Neural cell (in vitro differentiated cells): Measurements from ENCODE around the gene PERM1. TPM values are rescaled to one million over a fixed set of nuclear protein-coding genes. Genes with fewer than 3 reads are reported as not detected.
"Not testable (repeated sequence)": the region's sequence is repeated elsewhere in the genome, so short reads cannot be mapped to it uniquely, and the experiment has no call there.

ENCODE experiments used
- H2AFZ ChIP-seq: fragments of 200-600, 300-800 bp; sonication (generic), shearing (Covaris generic); 2 replicates; pipeline ENCODE4 v1.6.0; 2014; ENCODE audit warnings: low read depth, mild to moderate bottlenecking, antibody characterized with exemption, low read length, moderate library complexity
- H3F3A ChIP-seq: fragments of 200-600 bp; shearing (Covaris generic); 2 replicates; pipeline ENCODE4 v1.6.1; 2016; ENCODE audit warnings: mild to moderate bottlenecking, moderate library complexity, mixed read lengths, antibody characterized with exemption, low read length; ENCODE audit not compliant: insufficient read depth, poor library complexity, severe bottlenecking
- H3K27ac ChIP-seq: fragments of 200-600, 300-800 bp; sonication (generic), shearing (Covaris generic); 2 replicates; pipeline ENCODE4 v1.5.1; 2014; ENCODE audit warnings: mild to moderate bottlenecking, low read length, moderate library complexity
- H3K27me3 ChIP-seq: fragments of 300-800, 200-600 bp; sonication (generic), shearing (Covaris generic); 2 replicates; pipeline ENCODE4 v1.6.0; 2014; ENCODE audit warnings: mild to moderate bottlenecking, low read depth, low read length, moderate library complexity; ENCODE audit not compliant: insufficient read depth
- H3K36me3 ChIP-seq: fragments of 300-800, 200-600 bp; sonication (generic), shearing (Covaris generic); 2 replicates; pipeline ENCODE4 v1.5.1; 2014; ENCODE audit warnings: mild to moderate bottlenecking, antibody characterized with exemption, low read length, moderate library complexity; ENCODE audit not compliant: insufficient read depth
- H3K4me2 ChIP-seq: fragments of 300-800, 200-600 bp; sonication (generic), shearing (Covaris generic); 2 replicates; pipeline ENCODE4 v1.6.0; 2014; ENCODE audit warnings: mild to moderate bottlenecking, low read length
- H3K4me3 ChIP-seq: fragments of 300-800, 200-600 bp; sonication (generic), shearing (Covaris generic); 2 replicates; pipeline ENCODE4 v1.5.1; 2014; ENCODE audit warnings: mild to moderate bottlenecking, low read length, moderate library complexity
- H3K79me2 ChIP-seq: fragments of 200-600 bp; shearing (Covaris generic); replicated peaks from 2 replicates; pipeline ENCODE4 v1.6.0; 2014; ENCODE audit warnings: mild to moderate bottlenecking, low read length, moderate library complexity; ENCODE audit not compliant: insufficient read depth
- H3K9ac ChIP-seq: fragments of 300-800, 200-600 bp; sonication (generic), shearing (Covaris generic); 2 replicates; pipeline ENCODE4 v1.6.1; 2016; ENCODE audit warnings: mild to moderate bottlenecking, low read length, mixed read lengths
- H3K9me2 ChIP-seq: fragments of 200-600 bp; shearing (Covaris generic); 2 replicates; pipeline ENCODE4 v1.6.1; 2016; ENCODE audit warnings: mild to moderate bottlenecking, low read length, mixed read lengths; ENCODE audit not compliant: insufficient read depth
- H3K9me3 ChIP-seq: fragments of 200-600, 300-800 bp; sonication (generic), shearing (Covaris generic); 2 replicates; pipeline ENCODE4 v1.6.1; 2016; ENCODE audit warnings: mild to moderate bottlenecking, mixed run types, low read length, moderate library complexity, mixed read lengths
- H4K20me1 ChIP-seq: fragments of 200-600 bp; shearing (Covaris generic); 2 replicates; pipeline ENCODE4 v1.6.1; 2016; ENCODE audit warnings: mild to moderate bottlenecking, mixed run types; ENCODE audit not compliant: insufficient read depth
- EP300 ChIP-seq: fragments of 450-650 bp; conservative IDR thresholded peaks from 2 replicates; pipeline ENCODE4 v1.6.1; 2014; ENCODE audit warnings: antibody characterized with exemption, mild to moderate bottlenecking, moderate library complexity; ENCODE audit not compliant: poor library complexity, severe bottlenecking
- EZH2 ChIP-seq: fragments of 200-600, 300-800 bp; shearing (Covaris generic), sonication (generic); IDR thresholded peaks from 2 replicates; pipeline ENCODE4 v1.6.1; 2014; ENCODE audit warnings: antibody characterized with exemption, low read length, borderline replicate concordance, mild to moderate bottlenecking; ENCODE audit not compliant: insufficient read depth, poor library complexity, severe bottlenecking
- MXI1 ChIP-seq: fragments of 450-650 bp; conservative IDR thresholded peaks from 2 replicates; pipeline ENCODE4 v1.6.1; 2014; ENCODE audit warnings: antibody characterized with exemption, mild to moderate bottlenecking; ENCODE audit not compliant: poor library complexity, severe bottlenecking
- POLR2AphosphoS5 ChIP-seq: IDR thresholded peaks from 2 replicates; pipeline ENCODE4 v1.6.1; 2012
- RAD21 ChIP-seq: fragments of 450-650 bp; conservative IDR thresholded peaks from 2 replicates; pipeline ENCODE4 v1.6.1; 2014; ENCODE audit warnings: antibody characterized with exemption, mild to moderate bottlenecking, moderate library complexity
- REST ChIP-seq: IDR thresholded peaks from 2 replicates; pipeline ENCODE4 v1.6.1; 2012; ENCODE audit warnings: borderline replicate concordance
- SMC3 ChIP-seq: fragments of 450-650 bp; conservative IDR thresholded peaks from 2 replicates; pipeline ENCODE4 v1.6.1; 2014; ENCODE audit warnings: antibody characterized with exemption, mild to moderate bottlenecking, moderate library complexity; ENCODE audit not compliant: poor library complexity
- TAF1 ChIP-seq: IDR thresholded peaks from 2 replicates; pipeline ENCODE4 v1.6.1; 2012; ENCODE audit warnings: low read depth
- polyA plus RNA-seq: library from polyadenylated mRNA; depleted of rRNA; stranded (reverse); fragments of >200 nt; gene quantifications from 2 replicates; pipeline ENCODE4 v1.2.3, GENCODE V29; 2014
- TF ChIP-seq, protein P1 (sequence below): fragments of 450-650 bp; IDR thresholded peaks from 2 replicates; pipeline ENCODE4 v1.5.1; 2014; ENCODE audit warnings: antibody characterized with exemption, mild to moderate bottlenecking, moderate library complexity; ENCODE audit not compliant: poor library complexity, severe bottlenecking

Gene PERM1
- polyA plus RNA-seq, 1 donor from 2014 or later, result not detected

DNA sequence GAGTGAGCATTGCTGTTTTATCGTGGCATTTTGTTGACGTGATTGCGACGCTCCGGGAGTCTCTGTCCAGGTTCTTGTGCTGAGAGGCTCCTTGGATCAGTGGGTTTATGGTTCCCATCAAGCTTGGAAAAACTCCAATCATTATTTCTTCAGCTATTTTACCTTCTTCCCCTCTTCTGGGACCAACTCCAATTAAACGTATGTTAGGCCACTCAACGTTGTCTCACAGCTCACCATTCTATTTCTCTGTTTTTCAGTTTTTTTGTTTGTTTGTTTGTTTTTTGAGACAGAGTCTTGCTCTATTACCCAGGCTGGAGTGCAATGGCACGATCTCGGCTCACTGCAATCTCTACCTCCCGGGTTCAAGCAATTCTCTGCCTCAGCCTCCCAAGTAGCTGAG is 10.0 kb upstream of the PERM1 start:
- H4K20me1 ChIP-seq, result no peaks in the 10 kb centered on the region
- no peaks in the 10 kb centered on the region for H3K36me3 ChIP-seq
- no peaks in the 10 kb centered on the region for H3K79me2 ChIP-seq
- no peaks in the 10 kb centered on the region for H3K27me3 ChIP-seq
- no peaks in the 10 kb centered on the region for H3K9me2 ChIP-seq
- no peaks in the 10 kb centered on the region for H3F3A ChIP-seq
- TF ChIP-seq MXI1, result no peak
- no peak overlapping the region for H3K4me2 ChIP-seq
- H3K9me3 ChIP-seq, result no peaks in the 10 kb centered on the region
- H3K4me3 ChIP-seq, result no peak overlapping the region
- H3K9ac ChIP-seq, result no peak overlapping the region
- H2AFZ ChIP-seq, result no peak overlapping the region
- no peak overlapping the region for H3K27ac ChIP-seq

DNA sequence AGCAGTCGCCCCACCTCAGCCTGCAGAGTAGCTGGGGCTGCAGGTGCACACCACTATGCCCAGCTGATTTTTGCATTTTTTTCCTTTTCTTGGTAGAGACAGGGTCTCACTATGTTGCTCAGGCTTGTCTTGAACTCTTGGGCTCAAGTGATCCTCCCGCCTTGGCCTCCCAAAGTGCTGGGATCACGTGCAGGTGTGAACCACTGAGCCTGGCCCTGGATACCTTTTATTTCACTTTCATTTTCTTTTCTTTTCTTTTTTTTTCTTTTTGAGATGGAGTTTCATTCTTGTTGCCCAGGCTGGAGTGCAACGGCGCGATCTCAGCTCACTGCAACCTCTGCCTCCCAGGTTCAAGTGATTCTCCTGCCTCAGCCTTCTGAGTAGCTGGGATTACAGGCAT is 9.4 kb upstream of the PERM1 start:
- not testable (repeated sequence) for H2AFZ ChIP-seq, H3K27ac ChIP-seq, H3K4me2 ChIP-seq, H4K20me1 ChIP-seq, H3K27me3 ChIP-seq, H3K4me3 ChIP-seq, H3K9me3 ChIP-seq, H3K9me2 ChIP-seq, H3F3A ChIP-seq, H3K79me2 ChIP-seq, H3K9ac ChIP-seq, H3K36me3 ChIP-seq

GRCh38 chr1:988061-988460 is 6.2 kb upstream of the PERM1 start:
- not testable (repeated sequence) for H3K9me2 ChIP-seq

GRCh38 chr1:985126-985525 is 3.2 kb upstream of the PERM1 start:
- Histone ChIP-seq H3K4me2 (no peak overlapping the region), H3K79me2 (no peaks in the 10 kb centered on the region), H2AFZ (no peak overlapping the region), H3K9me2 (no peaks in the 10 kb centered on the region), H3K4me3 (no peak overlapping the region), H3K27ac (no peak overlapping the region), H3K36me3 (no peaks in the 10 kb centered on the region), H4K20me1 (no peaks in the 10 kb centered on the region), H3K9ac (no peak overlapping the region), H3K9me3 (no peaks in the 10 kb centered on the region), H3F3A (no peaks in the 10 kb centered on the region), H3K27me3 (no peaks in the 10 kb centered on the region)
- TF ChIP-seq EP300 (no peak), MXI1 (no peak), TAF1 (no peak), REST (no peak), POLR2AphosphoS5 (no peak), EZH2 (no peak), SMC3 (no peak), RAD21 (no peak)
- TF ChIP-seq, protein P1, sequence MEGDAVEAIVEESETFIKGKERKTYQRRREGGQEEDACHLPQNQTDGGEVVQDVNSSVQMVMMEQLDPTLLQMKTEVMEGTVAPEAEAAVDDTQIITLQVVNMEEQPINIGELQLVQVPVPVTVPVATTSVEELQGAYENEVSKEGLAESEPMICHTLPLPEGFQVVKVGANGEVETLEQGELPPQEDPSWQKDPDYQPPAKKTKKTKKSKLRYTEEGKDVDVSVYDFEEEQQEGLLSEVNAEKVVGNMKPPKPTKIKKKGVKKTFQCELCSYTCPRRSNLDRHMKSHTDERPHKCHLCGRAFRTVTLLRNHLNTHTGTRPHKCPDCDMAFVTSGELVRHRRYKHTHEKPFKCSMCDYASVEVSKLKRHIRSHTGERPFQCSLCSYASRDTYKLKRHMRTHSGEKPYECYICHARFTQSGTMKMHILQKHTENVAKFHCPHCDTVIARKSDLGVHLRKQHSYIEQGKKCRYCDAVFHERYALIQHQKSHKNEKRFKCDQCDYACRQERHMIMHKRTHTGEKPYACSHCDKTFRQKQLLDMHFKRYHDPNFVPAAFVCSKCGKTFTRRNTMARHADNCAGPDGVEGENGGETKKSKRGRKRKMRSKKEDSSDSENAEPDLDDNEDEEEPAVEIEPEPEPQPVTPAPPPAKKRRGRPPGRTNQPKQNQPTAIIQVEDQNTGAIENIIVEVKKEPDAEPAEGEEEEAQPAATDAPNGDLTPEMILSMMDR, result no peak

More at GRCh38 chr1:988061-988460, 6.2 kb upstream of the PERM1 start:
- not testable (repeated sequence) for H3K27ac ChIP-seq, H3K4me2 ChIP-seq, H3K36me3 ChIP-seq, H2AFZ ChIP-seq, H3K79me2 ChIP-seq, H3K27me3 ChIP-seq, H3K4me3 ChIP-seq, H3F3A ChIP-seq, H4K20me1 ChIP-seq, H3K9me3 ChIP-seq, H3K9ac ChIP-seq
